Activated B cell treated with CpG ODN at 0.5 μM for 24 hours (primary cell): Measurements from ENCODE around the gene PML. TPM values are rescaled to one million over a fixed set of nuclear protein-coding genes. Genes with fewer than 3 reads are reported as not detected.

Experiments used
- ATAC-seq: fragments of 200-7000 bp; cut with Tn5 transposase; one replicate; pipeline ENCODE4 v1.10.0; 2021; ENCODE audit warnings: low read depth, mild to moderate bottlenecking, moderate library complexity
- CTCF ChIA-PET: fragments of 350-600 bp; sonication (Branson Sonifier 250); formaldehyde crosslinking; loops from one replicate; lab custom pipeline; 2021; ENCODE audit warnings: antibody characterized with exemption; lab: Charles Lee
- POLR2A ChIA-PET: fragments of 350-600 bp; sonication (Branson Sonifier 250); formaldehyde crosslinking; loops from one replicate; lab custom pipeline; 2021; ENCODE audit warnings: antibody characterized with exemption; lab: Charles Lee
- DNase-seq: peaks from one replicate; pipeline ENCODE4 v3.0.0; 2022
- H3K27ac Mint-ChIP-seq: one replicate; pipeline ENCODE4 v1.8.0; 2020; ENCODE audit warnings: mixed read lengths
- H3K27me3 Mint-ChIP-seq: one replicate; pipeline ENCODE4 v1.8.0; 2021; ENCODE audit warnings: mixed read lengths
- H3K36me3 Mint-ChIP-seq: one replicate; pipeline ENCODE4 v1.8.0; 2021; ENCODE audit warnings: low read depth, mixed read lengths
- H3K4me1 Mint-ChIP-seq: one replicate; pipeline ENCODE4 v1.8.0; 2021; ENCODE audit warnings: mixed read lengths
- H3K4me3 Mint-ChIP-seq: one replicate; pipeline ENCODE4 v1.8.0; 2020; ENCODE audit warnings: mild to moderate bottlenecking, mixed read lengths
- H3K9me3 Mint-ChIP-seq: one replicate; pipeline ENCODE4 v1.8.0; 2020; ENCODE audit warnings: mixed read lengths
- CTCF ChIP-seq: fragments of 200-600 bp; IDR thresholded peaks from one replicate; pipeline ENCODE4 v1.8.0; 2022; ENCODE audit warnings: antibody characterized with exemption, mild to moderate bottlenecking
- intact Hi-C: fragments of 100-400 bp; cut with micrococcal nuclease; formaldehyde crosslinking; loops from one replicate; pipeline ENCODE4 v1.15.1; 2024
- total RNA-seq: library from RNA; stranded (reverse); gene quantifications from 2 replicates; pipeline ENCODE4 v1.2.3, GENCODE V29; 2022

PML gene, protein sequence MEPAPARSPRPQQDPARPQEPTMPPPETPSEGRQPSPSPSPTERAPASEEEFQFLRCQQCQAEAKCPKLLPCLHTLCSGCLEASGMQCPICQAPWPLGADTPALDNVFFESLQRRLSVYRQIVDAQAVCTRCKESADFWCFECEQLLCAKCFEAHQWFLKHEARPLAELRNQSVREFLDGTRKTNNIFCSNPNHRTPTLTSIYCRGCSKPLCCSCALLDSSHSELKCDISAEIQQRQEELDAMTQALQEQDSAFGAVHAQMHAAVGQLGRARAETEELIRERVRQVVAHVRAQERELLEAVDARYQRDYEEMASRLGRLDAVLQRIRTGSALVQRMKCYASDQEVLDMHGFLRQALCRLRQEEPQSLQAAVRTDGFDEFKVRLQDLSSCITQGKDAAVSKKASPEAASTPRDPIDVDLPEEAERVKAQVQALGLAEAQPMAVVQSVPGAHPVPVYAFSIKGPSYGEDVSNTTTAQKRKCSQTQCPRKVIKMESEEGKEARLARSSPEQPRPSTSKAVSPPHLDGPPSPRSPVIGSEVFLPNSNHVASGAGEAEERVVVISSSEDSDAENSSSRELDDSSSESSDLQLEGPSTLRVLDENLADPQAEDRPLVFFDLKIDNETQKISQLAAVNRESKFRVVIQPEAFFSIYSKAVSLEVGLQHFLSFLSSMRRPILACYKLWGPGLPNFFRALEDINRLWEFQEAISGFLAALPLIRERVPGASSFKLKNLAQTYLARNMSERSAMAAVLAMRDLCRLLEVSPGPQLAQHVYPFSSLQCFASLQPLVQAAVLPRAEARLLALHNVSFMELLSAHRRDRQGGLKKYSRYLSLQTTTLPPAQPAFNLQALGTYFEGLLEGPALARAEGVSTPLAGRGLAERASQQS
- 58.1 and 62.4 TPM in 2 replicates for total RNA-seq

GRCh38 chr15:73994413-73994883, at the start of gene PML:
Gene PML, plus strand, starts transcription at chr15:73994716. Its CDS starts 97 bp downstream, at chr15:73994813.
- peak; percentile 87 for DNase-seq
- H3K9me3 Mint-ChIP-seq = no peaks in the 10 kb centered on the region
- peak within 1 kb of the TSS; percentile 91 for H3K27ac Mint-ChIP-seq
- POLR2A ChIA-PET = interaction anchor here (0.9 to 3.4 kb wide), 6 partner anchors 12 to 546 kb away, joined by 3 to 39 read pairs (median 4); no protein-coding TSS in a partner anchor
- no peaks in the 10 kb centered on the region for H3K27me3 Mint-ChIP-seq
- peak; percentile 86 for ATAC-seq
- peak within 1 kb of the TSS; percentile 91 for H3K4me3 Mint-ChIP-seq
- H3K4me1 Mint-ChIP-seq = peaks cover 68% of the 10 kb centered on the region
- CTCF ChIA-PET = interaction anchor here (0.7 to 2.1 kb wide), 9 partner anchors 9 to 54 kb away, joined by 3 to 17 read pairs (median 3); no protein-coding TSS in a partner anchor
- H3K36me3 Mint-ChIP-seq = peaks cover 31% of the 10 kb centered on the region
- intact Hi-C loops = loop anchor here (1.0 to 5.0 kb wide), 5 partner anchors 468 to 1460 kb away; partner anchors contain the start of genes CLK3, CSK and UBL7
- TF ChIP-seq CTCF = no peak

- Mint-ChIP-seq H3K4me3 (no peak overlapping the region), H3K9me3 (no peaks in the 10 kb centered on the region), H3K27me3 (peaks cover 7% of the 10 kb centered on the region), H3K36me3 (no peaks in the 10 kb centered on the region), H3K4me1 (peaks cover 6% of the 10 kb centered on the region), H3K27ac (no peak overlapping the region)
- no peak for TF ChIP-seq CTCF
- intact Hi-C loops = no loop called here
- DNase-seq (no peak), ATAC-seq (no peak)
- CTCF ChIA-PET = no interaction called here
- POLR2A ChIA-PET = no interaction called here
Measured at GRCh38 chr15:73945130-73945508, 49.4 kb upstream of the PML start.

DNA sequence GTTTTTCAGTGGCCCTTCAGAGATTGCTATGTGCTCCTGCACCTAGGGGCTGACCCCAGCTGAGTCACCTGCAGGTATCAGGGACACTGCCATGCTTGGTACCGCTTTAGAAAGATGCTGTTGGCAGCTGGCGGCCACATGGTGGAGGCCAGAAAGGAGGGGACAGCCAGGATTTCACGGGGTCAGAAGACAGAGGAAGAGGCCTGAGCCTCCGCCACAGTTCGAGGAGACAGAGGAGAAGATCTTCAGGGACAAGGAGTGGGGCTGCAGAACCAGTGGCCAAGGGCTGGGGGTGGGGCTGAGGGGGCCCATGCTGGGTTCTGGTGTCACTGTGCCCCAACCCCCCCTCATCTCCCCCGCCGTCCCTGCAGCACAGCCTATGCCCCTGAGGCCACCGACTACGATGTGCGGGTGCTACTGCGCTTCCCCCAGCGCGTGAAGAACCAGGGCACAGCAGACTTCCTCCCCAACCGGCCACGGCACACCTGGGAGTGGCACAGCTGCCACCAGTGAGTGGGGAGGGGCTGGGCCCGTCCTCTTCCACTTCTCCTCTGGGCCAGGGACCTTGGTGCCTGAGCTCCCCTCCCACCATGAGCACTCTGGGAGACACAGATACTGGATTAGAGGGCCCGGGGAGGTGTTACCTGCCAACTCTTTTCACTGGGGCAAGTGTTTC, 48.3 kb upstream of the PML start:
- Mint-ChIP-seq H3K27ac (no peak overlapping the region), H3K4me3 (no peak overlapping the region)
- POLR2A ChIA-PET = no interaction called here

GRCh38 chr15:73946795-73947370, 47.6 kb upstream of the PML start:
- Mint-ChIP-seq H3K9me3 (no peaks in the 10 kb centered on the region), H3K36me3 (no peaks in the 10 kb centered on the region), H3K4me3 (no peak overlapping the region), H3K27ac (no peak overlapping the region), H3K27me3 (peaks cover 7% of the 10 kb centered on the region), H3K4me1 (peaks cover 13% of the 10 kb centered on the region)
- ATAC-seq (no peak), DNase-seq (no peak)
- CTCF ChIA-PET = no interaction called here
- no peak for TF ChIP-seq CTCF
- POLR2A ChIA-PET = no interaction called here
- intact Hi-C loops = no loop called here

More for the DNA sequence above, 48.3 kb upstream of the PML start:
- no peaks in the 10 kb centered on the region for H3K36me3 Mint-ChIP-seq
- CTCF ChIA-PET = no interaction called here
- intact Hi-C loops = no loop called here
- no peaks in the 10 kb centered on the region for H3K9me3 Mint-ChIP-seq
- peaks cover 13% of the 10 kb centered on the region for H3K4me1 Mint-ChIP-seq
- peaks cover 7% of the 10 kb centered on the region for H3K27me3 Mint-ChIP-seq
- DNase-seq (no peak), ATAC-seq (no peak)
- TF ChIP-seq CTCF = no peak
